Kidney (tissue), 14 donors: ENCODE data around the gene EDARADD. TPM values are rescaled to one million over a fixed set of nuclear protein-coding genes. Genes with fewer than 3 reads are reported as not detected.

Source experiments
- DNase-seq, 5 donors: peaks; one replicate each; pipeline ENCODE4 v3.0.0-alpha.2; 2013 to 2020
- FAIRE-seq: peaks from 2 replicates; lab custom pipeline; 2012; peaks lifted over from hg19 to GRCh38; lab: Jason Lieb, UNC
- H3K27ac ChIP-seq, 2 donors: one replicate each; pipeline ENCODE4 v1.7.0; 2013; ENCODE audit warnings: low read depth in 2 of 2, low read length in 2 of 2, inconsistent platforms in 1 of 2
- H3K27me3 ChIP-seq: one replicate; pipeline ENCODE4 v1.7.1; 2013; ENCODE audit warnings: low read length, inconsistent platforms; ENCODE audit not compliant: control insufficient read depth, insufficient read depth
- H3K36me3 ChIP-seq, 3 donors: one replicate each; pipeline versions ENCODE4 v1.7.0 to v1.7.1; 2013; ENCODE audit warnings: low read length in 3 of 3, control low read depth in 1 of 3, inconsistent platforms in 1 of 3; ENCODE audit not compliant: insufficient read depth in 3 of 3, control insufficient read depth in 2 of 3
- H3K4me1 ChIP-seq, 3 donors: one replicate each; pipeline versions ENCODE4 v1.7.0 to v1.7.1; 2013; ENCODE audit warnings: low read length in 3 of 3, inconsistent platforms in 1 of 3, low read depth in 1 of 3; ENCODE audit not compliant: control insufficient read depth in 2 of 3, insufficient read depth in 2 of 3
- H3K4me3 ChIP-seq, 3 donors: one replicate each; pipeline versions ENCODE4 v1.7.0 to v1.8.1; 2013; ENCODE audit warnings: low read length in 3 of 3, control low read depth in 1 of 3, inconsistent platforms in 1 of 3
- H3K9ac ChIP-seq, 3 donors: one replicate each; pipeline versions ENCODE4 v1.7.0 to v1.7.1; 2013; ENCODE audit warnings: low read length in 3 of 3, control low read depth in 1 of 3, inconsistent platforms in 1 of 3
- H3K9me3 ChIP-seq, 3 donors: one replicate each; pipeline versions ENCODE4 v1.7.0 to v1.7.1; 2013; ENCODE audit warnings: low read length in 3 of 3, control low read depth in 1 of 3, inconsistent platforms in 1 of 3; ENCODE audit not compliant: control insufficient read depth in 2 of 3, insufficient read depth in 1 of 3
- CTCF ChIP-seq: IDR thresholded peaks from 3 replicates; pipeline ENCODE4 v1.5.1; 2012; ENCODE audit warnings: mild to moderate bottlenecking, moderate library complexity, borderline replicate concordance; ENCODE audit not compliant: insufficient read depth; ENCODE audit errors: extremely low read depth
- intact Hi-C: fragments of 100-400 bp; cut with DNase I; formaldehyde crosslinking; loops from one replicate; pipeline ENCODE4 v1.11.1; 2022
- polyA plus RNA-seq: library from polyadenylated mRNA; stranded (reverse); fragments of 350-450 nt; fragmentation: Illumina TruSeq; extraction: RNeasy Lipid Tissue Mini Kit (QIAGEN cat#74804); gene quantifications from one replicate; pipeline ENCODE4 v1.2.3, GENCODE V29; 2014; ENCODE audit warnings: low read depth, low replicate concordance; ENCODE audit not compliant: insufficient read depth
- total RNA-seq: library from RNA; stranded (reverse); fragmentation: NEBNext Ultra II Directional; extraction: Animal tissue kit (Norgen Biotek cat#: 25700); gene quantifications from one replicate; pipeline ENCODE4 v1.2.1, GENCODE V29; 2021
- donor health status: control.
- donor health status: control.
- donor health status: control.
- donor health status: control.
- donor health status: control.
- donor health status: DM: yes; HTN: yes; CAD: no.
- donor health status: Normal renal cell carcinoma (clear cell type).

EDARADD gene
- total and polyA plus RNA-seq, 2 donors from 2014 or later: 0.82 to 2.2 TPM

- FAIRE-seq: no peak
- peak in 3 of 5 donors; percentile 39 to 80 (median 78) for DNase-seq
- Histone ChIP-seq H3K9me3 (no peaks in the 10 kb centered on the region), H3K36me3 (peaks cover 0 to 9% (median 3%) of the 10 kb centered on the region in 3 donors), H3K9ac (peak overlapping the region; percentile 43 to 85 (median 82)), H3K4me1 (peaks cover 0 to 4% (median 2%) of the 10 kb centered on the region in 3 donors), H3K27ac (peak overlapping the region; percentile 93), H3K4me3 (peak overlapping the region; percentile 80 to 99 (median 96)), H3K27me3 (no peaks in the 10 kb centered on the region)
- intact Hi-C loops: no loop called here
- TF ChIP-seq CTCF: no peak
These were observed 129.0 kb downstream of the EDARADD start for GRCh38 chr1:236522937-236523703.

GRCh38 chr1:236523704-236524141 is 129.6 kb downstream of the EDARADD start, which contains the start of gene LGALS8:
Gene LGALS8, plus strand, starts transcription at chr1:236523982. Its CDS starts 2,089 bp downstream, at chr1:236526071.
- intact Hi-C loops: no loop called here
- FAIRE-seq (no peak), DNase-seq (peak; percentile 90 to 96 (median 93))
- H3K27ac ChIP-seq: peak within 1 kb of the TSS; percentile 93
- peak within 1 kb of the TSS; percentile 80 to 99 (median 96) for H3K4me3 ChIP-seq
- peaks cover 0 to 4% (median 2%) of the 10 kb centered on the region in 3 donors for H3K4me1 ChIP-seq
- H3K9me3 ChIP-seq: no peaks in the 10 kb centered on the region
- H3K36me3 ChIP-seq: peaks cover 0 to 9% (median 3%) of the 10 kb centered on the region in 3 donors
- no peaks in the 10 kb centered on the region for H3K27me3 ChIP-seq
- no peak for TF ChIP-seq CTCF
- H3K9ac ChIP-seq: peak within 1 kb of the TSS; percentile 82 to 93 (median 85)

- FAIRE-seq (no peak), DNase-seq (peak in 4 of 5 donors; percentile 68 to 90 (median 78))
- H3K4me1 ChIP-seq: peaks cover 0 to 4% (median 2%) of the 10 kb centered on the region in 3 donors
- H3K27ac ChIP-seq: peak overlapping the region; percentile 93
- intact Hi-C loops: no loop called here
- H3K9ac ChIP-seq: peak overlapping the region; percentile 82 to 93 (median 85)
- no peaks in the 10 kb centered on the region for H3K9me3 ChIP-seq
- peaks cover 0 to 9% (median 3%) of the 10 kb centered on the region in 3 donors for H3K36me3 ChIP-seq
- H3K4me3 ChIP-seq: peak overlapping the region; percentile 80 to 99 (median 96)
- no peaks in the 10 kb centered on the region for H3K27me3 ChIP-seq
- no peak for TF ChIP-seq CTCF
These were observed 130.2 kb downstream of the EDARADD start for GRCh38 chr1:236524142-236524894.
